Muscle layer of colon (tissue), 2 donors: ENCODE measurements around the gene CNBD2.
"Not testable (repeated sequence)": the region's sequence is repeated elsewhere in the genome, so short reads cannot be mapped to it uniquely, and the experiment has no call there.

Experiments used
- H3K27ac ChIP-seq: one replicate; pipeline ENCODE4 v1.7.0; 2013; ENCODE audit warnings: low read depth, mild to moderate bottlenecking, low read length, moderate library complexity
- H3K27me3 ChIP-seq, 2 donors: one replicate each; pipeline ENCODE4 v1.7.0; 2013; ENCODE audit warnings: low read length in 2 of 2, mild to moderate bottlenecking in 2 of 2; ENCODE audit not compliant: insufficient read depth in 2 of 2, control insufficient read depth in 1 of 2
- H3K36me3 ChIP-seq: one replicate; pipeline ENCODE4 v1.7.0; 2013; ENCODE audit warnings: mild to moderate bottlenecking, low read length; ENCODE audit not compliant: insufficient read depth
- H3K4me1 ChIP-seq: one replicate; pipeline ENCODE4 v1.7.0; 2013; ENCODE audit warnings: mild to moderate bottlenecking, low read length; ENCODE audit not compliant: insufficient read depth
- H3K4me3 ChIP-seq, 2 donors: one replicate each; pipeline ENCODE4 v1.7.0; 2013; ENCODE audit warnings: low read length in 2 of 2, low read depth in 1 of 2, mild to moderate bottlenecking in 1 of 2, moderate library complexity in 1 of 2
- H3K9ac ChIP-seq: one replicate; pipeline ENCODE4 v1.7.0; 2013; ENCODE audit warnings: low read length
- H3K9me3 ChIP-seq: one replicate; pipeline ENCODE4 v1.7.0; 2013; ENCODE audit warnings: mild to moderate bottlenecking, low read length
- donor health status: abdominal sarcoma.
- donor health status: Adenocarcinoma of cecum.

Gene CNBD2

DNA sequence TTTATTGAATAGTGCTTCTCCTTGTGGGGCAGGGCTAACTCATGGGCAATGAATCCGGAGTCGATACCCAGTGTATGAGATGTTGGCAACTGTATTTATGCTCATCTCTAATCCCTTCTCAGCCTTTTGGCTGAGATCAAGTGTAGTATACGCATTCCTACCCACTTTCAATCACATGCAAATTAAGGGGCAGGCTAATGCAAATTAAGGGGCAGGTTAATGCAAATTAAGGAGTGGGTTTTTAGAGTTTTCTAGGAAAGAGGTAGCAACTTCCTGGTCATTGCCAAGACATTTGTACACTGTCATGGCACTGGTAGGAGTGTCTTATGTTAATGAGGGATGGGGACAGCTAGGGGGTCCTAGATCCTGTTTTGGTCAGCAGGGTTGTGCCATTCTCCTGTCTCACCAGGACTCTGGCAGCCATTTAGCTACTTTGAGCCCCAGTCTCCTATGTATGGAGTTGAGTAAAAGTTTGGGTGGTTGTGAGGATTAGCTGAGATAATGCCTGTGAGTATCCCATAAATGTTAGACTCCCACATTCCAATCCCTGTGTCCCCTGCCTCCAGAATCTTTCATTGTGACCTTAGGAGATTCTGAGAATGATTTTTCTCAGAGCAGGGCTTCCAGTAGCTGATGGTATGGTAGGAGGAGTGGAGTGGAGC, at the start of gene CNBD2:
Gene CNBD2 (plus strand): TSS at position 612 of the 662 bp plus-strand sequence. CDS start 173 bp downstream, outside the sequence.
- no peaks in the 10 kb centered on the region for H3K27me3 ChIP-seq
- no peaks in the 10 kb centered on the region for H3K9me3 ChIP-seq
- H3K36me3 ChIP-seq: no peaks in the 10 kb centered on the region
- H3K9ac ChIP-seq: no peak within 1 kb of the TSS
- H3K4me3 ChIP-seq: no peak within 1 kb of the TSS
- no peak within 1 kb of the TSS for H3K27ac ChIP-seq
- H3K4me1 ChIP-seq: no peaks in the 10 kb centered on the region

DNA sequence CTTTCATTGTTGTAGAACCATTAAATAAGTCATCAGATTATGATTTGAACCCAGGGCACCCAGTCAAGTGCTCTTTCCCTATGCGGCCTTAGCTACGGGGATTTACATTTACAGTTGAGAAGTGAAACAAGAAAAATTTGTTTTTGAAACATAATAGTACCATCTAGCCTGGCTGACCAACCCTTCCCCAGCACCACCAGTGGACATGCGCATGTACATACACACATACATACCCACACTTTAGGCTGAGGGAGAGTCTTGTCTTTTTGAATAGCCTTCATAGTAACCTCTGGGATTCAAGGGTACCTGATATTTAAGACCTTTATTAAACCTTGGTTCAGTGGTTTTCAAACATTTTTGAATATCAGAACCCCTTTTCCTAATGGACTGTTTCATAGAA, 47.9 kb upstream of the CNBD2 start:
- Histone ChIP-seq H3K9me3 (no peaks in the 10 kb centered on the region), H3K27me3 (no peaks in the 10 kb centered on the region), H3K27ac (no peak overlapping the region), H3K4me1 (no peaks in the 10 kb centered on the region), H3K36me3 (peaks cover 22% of the 10 kb centered on the region), H3K4me3 (no peak overlapping the region), H3K9ac (no peak overlapping the region)

- no peaks in the 10 kb centered on the region for H3K4me1 ChIP-seq
- H3K36me3 ChIP-seq: peaks cover 36% of the 10 kb centered on the region
- no peak overlapping the region for H3K4me3 ChIP-seq
- no peak overlapping the region for H3K9ac ChIP-seq
- no peaks in the 10 kb centered on the region for H3K9me3 ChIP-seq
- no peak overlapping the region for H3K27ac ChIP-seq
- H3K27me3 ChIP-seq: no peaks in the 10 kb centered on the region
These were observed 39.1 kb upstream of the CNBD2 start for GRCh38 chr20:35929301-35929700.

DNA sequence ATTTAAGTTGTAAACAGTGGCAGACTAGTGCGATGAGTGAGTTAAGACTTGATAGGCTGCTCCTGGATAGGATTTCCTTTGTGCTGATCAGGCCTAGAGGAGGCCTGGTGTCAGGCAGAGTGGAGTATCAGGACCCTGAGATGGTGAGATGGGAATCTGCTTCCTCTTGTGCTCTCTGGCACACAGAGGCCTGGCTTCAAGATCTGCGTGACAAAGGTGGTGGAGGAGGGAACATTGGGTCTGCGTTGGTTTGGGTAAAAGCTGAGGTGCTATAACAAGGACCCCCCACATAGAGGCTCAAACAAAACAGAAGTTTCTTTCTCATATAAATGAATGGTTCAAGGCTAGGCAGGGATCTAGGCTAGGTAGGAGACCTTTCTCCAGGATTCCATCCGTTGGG, 34.3 kb upstream of the CNBD2 start:
- Histone ChIP-seq H3K27me3 (no peaks in the 10 kb centered on the region), H3K36me3 (peaks cover 34% of the 10 kb centered on the region)

GRCh38 chr20:35939264-35939663, 29.1 kb upstream of the CNBD2 start:
- Histone ChIP-seq H3K4me1 (no peaks in the 10 kb centered on the region), H3K36me3 (peaks cover 61% of the 10 kb centered on the region), H3K27me3 (no peaks in the 10 kb centered on the region), H3K4me3 (no peak overlapping the region), H3K27ac (no peak overlapping the region), H3K9me3 (no peaks in the 10 kb centered on the region), H3K9ac (no peak overlapping the region)

More for the DNA sequence above, 34.3 kb upstream of the CNBD2 start:
- Histone ChIP-seq H3K9ac (no peak overlapping the region), H3K4me3 (no peak overlapping the region), H3K9me3 (no peaks in the 10 kb centered on the region), H3K27ac (no peak overlapping the region), H3K4me1 (no peaks in the 10 kb centered on the region)

DNA sequence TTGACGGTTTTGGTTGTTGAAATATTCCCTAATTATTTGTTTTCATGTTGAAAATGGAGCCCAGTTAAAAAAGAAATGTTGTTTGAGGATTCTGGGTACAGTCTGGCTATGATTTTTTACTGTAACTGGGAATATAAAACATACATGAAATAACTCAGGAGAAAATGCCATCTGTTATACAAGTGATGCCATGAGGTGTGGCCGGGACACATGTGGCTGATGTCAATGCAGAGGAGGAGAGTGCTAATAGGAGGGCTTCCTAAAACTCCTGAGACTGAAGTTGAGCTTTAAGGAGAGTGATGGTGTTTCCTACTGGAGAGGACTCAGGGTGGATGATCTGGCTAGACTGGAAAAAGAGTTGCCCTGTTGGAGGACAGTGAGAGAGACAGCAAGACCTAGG, 26.8 kb upstream of the CNBD2 start:
- H3K36me3 ChIP-seq: peaks cover 55% of the 10 kb centered on the region
- H3K27ac ChIP-seq: no peak overlapping the region
- no peaks in the 10 kb centered on the region for H3K4me1 ChIP-seq
- H3K27me3 ChIP-seq: no peaks in the 10 kb centered on the region
- no peaks in the 10 kb centered on the region for H3K9me3 ChIP-seq
- H3K4me3 ChIP-seq: no peak overlapping the region
- H3K9ac ChIP-seq: no peak overlapping the region

GRCh38 chr20:35942243-35942642, 26.1 kb upstream of the CNBD2 start:
- Histone ChIP-seq H3K9ac (no peak overlapping the region), H3K9me3 (no peaks in the 10 kb centered on the region), H3K27me3 (no peaks in the 10 kb centered on the region), H3K4me1 (no peaks in the 10 kb centered on the region), H3K4me3 (no peak overlapping the region), H3K27ac (no peak overlapping the region), H3K36me3 (peaks cover 57% of the 10 kb centered on the region)

GRCh38 chr20:35947489-35947888, 20.9 kb upstream of the CNBD2 start:
- Histone ChIP-seq H3K9me3 (no peaks in the 10 kb centered on the region), H3K9ac (no peak overlapping the region), H3K36me3 (peaks cover 24% of the 10 kb centered on the region), H3K27me3 (no peaks in the 10 kb centered on the region), H3K27ac (no peak overlapping the region), H3K4me1 (peaks cover 5% of the 10 kb centered on the region), H3K4me3 (no peak overlapping the region)

- Histone ChIP-seq H3K27ac (no peak overlapping the region), H3K36me3 (peaks cover 24% of the 10 kb centered on the region), H3K4me3 (no peak overlapping the region)
These were observed 20.5 kb upstream of the CNBD2 start for GRCh38 chr20:35947907-35948306.

DNA sequence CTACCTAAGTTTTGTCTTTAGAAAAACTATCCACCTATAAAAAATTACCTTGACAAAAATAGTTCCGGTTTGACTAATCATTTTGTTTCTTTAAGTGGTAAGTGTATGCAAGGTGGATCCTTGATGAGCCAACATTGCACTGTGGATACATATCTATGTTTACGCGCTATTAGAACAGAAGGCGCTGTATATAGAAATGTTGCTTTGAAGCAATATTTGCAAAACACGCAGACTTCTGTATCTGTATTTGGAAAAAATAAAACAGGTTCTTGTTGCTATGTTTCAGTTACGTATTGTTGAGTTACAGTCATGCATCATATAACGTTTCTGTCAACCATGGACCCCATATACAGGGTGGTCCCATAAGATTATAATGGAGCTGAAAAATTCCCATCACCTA, 18.3 kb upstream of the CNBD2 start:
- Histone ChIP-seq H3K27ac (no peak overlapping the region), H3K36me3 (peaks cover 12% of the 10 kb centered on the region), H3K4me3 (no peak overlapping the region), H3K27me3 (no peaks in the 10 kb centered on the region), H3K9me3 (no peaks in the 10 kb centered on the region), H3K9ac (no peak overlapping the region), H3K4me1 (peaks cover 14% of the 10 kb centered on the region)

More at GRCh38 chr20:35947907-35948306, 20.5 kb upstream of the CNBD2 start:
- no peaks in the 10 kb centered on the region for H3K27me3 ChIP-seq
- H3K9ac ChIP-seq: no peak overlapping the region
- H3K4me1 ChIP-seq: peaks cover 10% of the 10 kb centered on the region
- H3K9me3 ChIP-seq: no peaks in the 10 kb centered on the region

DNA sequence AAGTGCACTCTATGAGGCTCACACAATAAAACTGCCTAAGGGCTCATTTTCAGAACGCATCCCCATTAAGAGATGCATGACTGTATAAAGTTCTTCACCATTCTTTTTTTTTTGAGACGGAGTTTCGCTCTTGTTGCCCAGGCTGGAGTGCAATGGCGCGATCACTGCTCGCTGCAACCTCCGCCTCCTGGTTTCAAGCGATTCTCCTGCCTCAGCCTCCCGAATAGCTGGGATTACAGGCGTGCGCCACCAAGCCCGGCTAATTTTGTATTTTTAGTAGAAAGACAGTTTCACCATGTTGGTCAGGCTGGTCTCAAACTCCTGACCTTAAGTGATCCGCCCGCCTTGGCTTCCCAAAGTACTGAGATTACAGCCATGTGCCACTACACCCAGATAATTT, 16.3 kb upstream of the CNBD2 start:
- H3K27me3 ChIP-seq, H3K27ac ChIP-seq, H3K9me3 ChIP-seq, H3K9ac ChIP-seq, H3K4me3 ChIP-seq: not testable (repeated sequence)
- peaks cover 19% of the 10 kb centered on the region for H3K4me1 ChIP-seq
- H3K36me3 ChIP-seq: peaks cover 11% of the 10 kb centered on the region
